Activated CD8-positive, alpha-beta memory T cell treated with anti-CD3 and anti-CD28 coated beads, Interleukin-2, amount 50 U/mL, for 1 hour (primary cell): ENCODE results near the gene PPP2R5C.

Source experiments
- DNase-seq: peaks from one replicate; pipeline ENCODE4 v3.0.0-alpha.2; 2020; ENCODE audit errors: extremely low read depth

The PPP2R5C gene

DNA sequence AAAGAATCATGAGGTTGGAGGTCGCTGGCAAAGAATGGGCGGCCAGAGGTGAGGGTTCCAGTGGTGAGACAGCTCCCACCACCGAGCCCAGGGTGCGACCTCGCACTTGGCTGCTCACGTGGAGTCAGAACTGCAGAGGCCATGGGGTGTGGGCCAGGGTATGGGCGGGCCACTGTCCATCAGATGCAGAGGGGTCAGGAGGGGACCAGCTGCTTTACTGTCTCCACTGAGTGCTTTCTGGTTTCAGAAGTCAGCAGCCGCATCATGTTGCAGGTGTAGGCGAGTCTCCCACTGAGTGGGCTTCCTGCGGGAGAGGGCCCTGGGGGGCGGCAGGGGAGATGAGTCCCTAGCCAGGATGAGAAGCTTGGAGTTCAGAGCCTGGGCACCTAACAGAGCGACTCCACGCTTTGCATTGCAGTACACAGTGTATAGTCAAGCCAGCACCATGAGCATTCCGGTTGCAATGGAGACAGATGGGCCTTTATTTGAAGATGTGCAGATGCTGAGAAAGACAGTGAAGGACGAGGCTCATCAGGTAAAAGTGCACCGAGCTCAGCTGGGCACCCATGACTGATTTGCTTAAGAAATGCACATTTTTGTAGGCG is 156.0 kb downstream of the PPP2R5C start:
- no peak for DNase-seq

DNA sequence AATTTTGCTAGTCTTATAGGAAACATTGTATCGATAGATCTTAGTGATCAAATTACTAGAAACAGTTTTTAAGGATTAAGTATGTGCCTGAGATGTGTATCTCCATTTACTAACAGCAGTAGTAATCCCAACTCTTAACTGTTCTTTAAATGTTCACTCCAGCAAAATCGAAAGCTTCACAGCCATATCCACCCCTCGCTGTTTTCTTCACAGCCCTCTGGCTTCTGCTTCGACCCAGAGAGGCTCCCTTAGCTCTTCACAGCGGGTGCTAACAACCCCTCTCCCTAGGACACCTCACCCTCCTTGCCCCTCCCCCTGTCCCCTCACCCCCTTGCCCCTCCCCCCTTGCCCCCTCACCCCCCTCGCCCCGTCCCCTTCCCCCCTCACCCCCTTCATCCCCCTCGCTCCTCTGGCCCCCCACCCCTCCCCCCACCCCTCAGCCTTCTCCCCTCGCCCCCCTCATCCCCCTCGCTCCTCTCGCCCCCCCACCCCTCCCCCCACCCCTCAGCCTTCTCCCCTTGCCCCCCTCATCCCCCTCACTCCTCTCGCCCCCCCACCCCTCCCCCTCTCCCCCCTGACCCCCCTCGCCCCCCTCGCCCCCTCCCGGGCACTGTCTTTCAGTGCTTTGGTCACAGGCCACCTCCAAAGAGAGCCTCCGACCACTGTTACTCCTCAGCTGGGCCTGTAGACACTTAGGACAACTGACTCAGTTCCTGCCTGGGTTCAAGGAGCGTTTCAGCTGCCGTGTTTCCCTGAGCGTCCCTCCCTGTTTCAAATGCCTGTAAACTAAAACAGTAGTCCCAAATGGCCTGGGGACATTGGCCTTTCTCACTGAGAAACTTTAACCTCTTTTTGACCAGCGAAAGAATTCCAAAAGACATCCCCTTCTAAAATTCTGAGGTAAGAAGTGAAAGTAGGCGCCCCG is 156.8 kb downstream of the PPP2R5C start:
- DNase-seq, result no peak

DNA sequence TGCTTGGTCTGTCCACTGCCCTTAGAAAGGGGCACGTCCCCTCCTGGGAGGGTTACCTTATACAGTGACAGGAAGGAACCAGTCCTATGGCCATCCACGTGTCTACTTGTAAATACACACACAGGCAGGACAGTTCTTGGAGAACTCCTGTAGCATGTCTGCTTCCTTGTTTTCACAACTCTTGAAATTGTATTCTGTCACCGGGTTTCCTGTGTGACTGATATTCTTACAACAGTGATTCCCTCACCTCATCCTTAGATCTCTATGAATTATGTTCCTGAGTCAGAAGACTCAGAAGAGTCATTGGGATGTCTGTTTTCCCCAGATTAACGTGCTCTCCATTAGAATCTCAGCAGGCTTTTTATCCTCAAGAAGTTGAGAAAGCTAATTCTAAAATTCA is 158.8 kb downstream of the PPP2R5C start:
- no peak for DNase-seq

DNA sequence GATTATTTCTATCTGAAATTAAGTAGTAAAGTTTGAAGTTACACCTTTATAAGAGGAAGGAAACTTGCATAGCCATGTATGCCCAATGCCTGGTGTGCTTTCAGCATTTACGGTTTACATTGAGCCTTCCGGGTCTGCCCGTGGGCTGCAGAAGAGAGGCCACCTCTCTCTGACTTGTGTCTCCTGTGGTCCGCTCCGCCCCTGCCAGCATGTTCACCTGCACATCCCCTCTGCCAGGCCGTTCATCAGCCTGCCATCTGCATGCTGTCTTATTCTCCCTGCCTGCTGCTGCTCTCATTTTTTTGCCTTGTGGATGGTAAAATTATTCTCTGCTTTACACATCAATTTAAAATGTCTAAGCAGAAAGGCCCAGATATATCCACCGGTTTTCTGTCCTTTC is 161.4 kb downstream of the PPP2R5C start:
- no peak for DNase-seq

DNA sequence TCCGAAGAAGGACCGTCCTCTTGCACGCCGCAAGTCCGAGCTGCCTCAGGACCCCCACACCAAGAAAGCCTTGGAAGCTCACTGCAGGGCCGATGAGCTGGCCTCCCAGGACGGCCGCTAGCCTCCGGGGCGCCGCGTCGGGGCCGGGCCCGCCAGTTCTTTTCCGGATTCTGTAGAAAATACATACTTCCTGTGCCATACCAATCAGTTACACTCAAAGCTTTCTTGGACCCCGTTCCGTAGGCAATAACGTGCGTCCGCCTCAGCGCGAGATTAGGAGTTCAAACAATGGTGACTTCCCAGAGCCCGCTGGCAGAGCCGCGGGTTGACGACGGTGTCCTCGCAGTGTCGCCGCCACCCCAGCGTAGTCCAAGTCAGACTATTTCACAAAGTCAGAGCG is 163.6 kb downstream of the PPP2R5C start:
- no peak for DNase-seq

DNA sequence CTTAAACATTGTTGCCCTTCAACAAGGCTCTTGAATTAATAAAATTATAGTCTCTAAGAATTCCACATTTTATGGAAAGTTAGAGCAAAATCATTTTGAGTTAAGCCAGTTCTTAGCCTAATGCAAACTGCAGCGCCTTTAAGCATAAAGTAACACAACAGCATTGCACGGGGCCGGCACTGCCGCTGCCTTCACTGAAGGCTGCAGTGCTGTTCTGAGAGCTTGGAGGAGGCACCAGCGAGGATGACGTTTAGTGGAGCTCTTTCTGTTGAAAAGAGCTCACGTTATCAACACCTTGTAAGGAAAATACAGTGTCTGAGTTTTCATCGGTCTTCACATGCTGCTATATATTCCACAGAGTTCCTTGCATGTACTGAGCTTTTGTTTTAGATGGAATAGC is 164.6 kb downstream of the PPP2R5C start:
- no peak for DNase-seq

DNA sequence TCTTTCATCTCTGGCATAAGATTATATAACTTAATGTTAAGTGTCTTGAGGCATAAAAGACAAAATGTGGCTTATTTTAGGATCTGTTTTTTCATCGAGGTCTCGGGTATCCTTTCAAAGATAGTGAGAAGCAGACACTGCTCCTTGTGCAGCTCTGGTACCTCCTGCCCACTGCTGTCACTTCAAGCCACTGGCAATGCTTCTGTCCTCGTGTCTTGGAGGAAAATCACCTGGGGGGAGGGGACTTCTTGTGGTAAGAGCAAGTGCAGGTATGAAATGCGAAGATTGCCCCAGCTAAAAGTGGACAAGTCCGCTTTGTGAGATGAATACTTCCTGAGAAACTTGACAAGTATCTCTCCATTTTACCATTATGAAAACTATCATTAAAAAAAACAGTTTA is 165.1 kb downstream of the PPP2R5C start:
- DNase-seq, result no peak

DNA sequence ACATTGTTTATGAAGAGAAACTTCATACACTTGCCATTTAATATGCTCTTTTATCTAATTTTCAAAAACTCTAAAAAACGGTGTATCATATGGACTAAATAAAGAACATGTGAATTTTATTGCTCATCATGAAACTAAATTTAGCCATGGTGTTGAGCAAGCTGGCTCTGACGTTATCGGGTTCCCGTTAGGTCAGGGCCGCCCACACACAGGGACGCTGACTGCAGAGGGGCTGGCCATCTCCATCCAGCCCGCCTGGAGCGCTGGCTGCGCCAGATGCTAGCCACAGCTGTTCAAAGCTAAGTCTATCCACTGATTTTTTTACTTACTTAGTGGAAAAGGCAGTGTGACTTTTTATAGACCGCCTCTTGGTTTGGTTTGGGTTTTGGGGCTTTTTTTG is 166.3 kb downstream of the PPP2R5C start:
- DNase-seq, result no peak

DNA sequence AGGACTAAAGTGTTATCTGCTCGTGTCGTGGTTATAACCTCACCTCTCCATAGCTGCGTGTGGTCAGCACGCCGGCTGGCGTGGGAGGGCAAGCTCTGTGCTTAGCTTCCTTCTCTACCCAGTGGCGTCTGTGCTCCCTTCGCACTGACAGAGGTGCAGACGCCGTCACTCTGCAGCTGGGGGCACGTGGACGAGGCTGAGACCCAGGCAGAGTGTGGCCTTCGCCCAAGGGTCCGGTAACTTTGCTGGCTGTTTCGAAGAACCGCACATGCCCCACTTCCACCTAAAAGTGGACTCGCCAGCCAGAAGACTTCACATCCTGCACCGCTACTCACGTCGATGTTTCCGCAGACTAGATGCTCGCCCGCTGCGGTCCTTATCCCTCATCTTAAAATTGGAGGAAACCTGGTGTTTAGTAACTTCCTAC is 166.9 kb downstream of the PPP2R5C start:
- DNase-seq, result no peak

DNA sequence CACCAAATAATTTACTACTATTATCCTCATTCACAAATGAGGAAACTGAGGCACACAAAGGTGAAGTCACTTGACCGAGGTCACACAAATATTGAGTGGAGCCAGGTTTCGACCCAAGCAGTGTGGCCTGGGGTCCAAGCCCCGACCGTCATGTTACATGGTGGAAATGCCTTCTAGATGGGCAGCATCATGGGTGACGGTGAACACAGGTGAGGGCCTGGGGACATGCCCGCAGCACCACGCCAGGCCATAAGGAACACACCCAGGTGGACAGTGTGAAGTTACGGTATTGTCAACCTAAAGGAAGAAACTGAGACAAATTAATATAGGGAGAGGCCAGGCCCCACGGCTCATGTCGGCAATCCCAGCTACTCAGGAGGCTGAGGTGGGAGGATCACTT is 167.6 kb downstream of the PPP2R5C start:
- no peak for DNase-seq

DNA sequence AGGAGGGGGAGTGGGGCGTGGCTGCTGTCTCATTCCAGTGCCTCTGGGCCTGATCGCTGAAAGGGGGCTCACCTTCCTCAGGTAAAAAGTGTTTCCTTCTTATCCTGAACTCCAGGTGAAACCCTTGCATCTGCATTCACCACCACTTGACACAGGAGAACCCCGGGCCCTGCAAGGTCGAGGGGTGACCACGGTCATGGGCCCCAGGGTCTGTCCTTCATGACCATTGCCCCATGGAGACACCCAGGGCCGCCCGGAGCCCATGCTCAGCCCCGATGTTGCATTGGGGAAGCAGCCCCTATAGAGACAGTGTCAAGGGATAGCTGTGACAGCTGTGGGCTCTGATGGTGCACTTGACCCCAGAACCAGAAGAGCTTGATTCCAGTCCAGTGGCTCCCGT is 168.4 kb downstream of the PPP2R5C start:
- DNase-seq, result no peak

DNA sequence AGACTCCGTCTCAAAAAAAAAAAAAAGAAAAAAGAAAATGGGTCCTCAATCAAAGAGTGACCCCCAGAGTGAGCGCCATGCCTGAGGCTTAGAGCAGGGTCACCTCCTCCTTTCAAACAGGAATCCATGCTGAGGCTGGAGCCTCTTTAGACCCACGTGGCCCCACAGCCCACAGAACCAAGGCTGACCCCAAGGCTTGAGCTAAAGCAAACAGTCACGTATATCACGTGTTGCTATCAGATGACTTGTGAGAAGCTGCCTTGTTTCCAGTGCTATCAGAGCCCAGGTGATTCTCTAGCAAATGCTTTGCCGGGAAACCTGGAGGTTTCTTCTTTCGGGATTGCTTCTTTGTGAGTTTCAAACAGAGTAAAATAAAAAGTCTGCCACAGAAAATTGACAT is 171.2 kb downstream of the PPP2R5C start:
- no peak for DNase-seq

DNA sequence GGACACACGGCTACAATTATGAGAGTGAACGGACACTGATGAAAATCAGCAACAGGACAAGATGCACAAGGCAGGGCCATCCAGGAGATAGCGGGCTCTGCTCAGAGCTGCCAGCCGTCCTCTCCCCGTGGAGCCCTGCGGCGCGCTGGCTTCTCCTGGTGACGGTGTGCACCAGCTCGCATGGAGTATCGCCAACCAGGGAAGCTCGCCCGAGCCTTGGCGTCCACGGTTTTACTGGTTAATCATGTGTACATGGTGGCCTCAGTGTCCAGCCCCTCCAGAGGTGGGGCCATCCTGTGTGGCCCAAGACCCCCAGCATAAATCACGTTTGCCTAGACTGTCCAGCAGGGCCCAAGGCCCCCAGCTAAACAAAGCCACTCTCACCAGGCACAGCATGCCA is 171.7 kb downstream of the PPP2R5C start:
- no peak for DNase-seq

DNA sequence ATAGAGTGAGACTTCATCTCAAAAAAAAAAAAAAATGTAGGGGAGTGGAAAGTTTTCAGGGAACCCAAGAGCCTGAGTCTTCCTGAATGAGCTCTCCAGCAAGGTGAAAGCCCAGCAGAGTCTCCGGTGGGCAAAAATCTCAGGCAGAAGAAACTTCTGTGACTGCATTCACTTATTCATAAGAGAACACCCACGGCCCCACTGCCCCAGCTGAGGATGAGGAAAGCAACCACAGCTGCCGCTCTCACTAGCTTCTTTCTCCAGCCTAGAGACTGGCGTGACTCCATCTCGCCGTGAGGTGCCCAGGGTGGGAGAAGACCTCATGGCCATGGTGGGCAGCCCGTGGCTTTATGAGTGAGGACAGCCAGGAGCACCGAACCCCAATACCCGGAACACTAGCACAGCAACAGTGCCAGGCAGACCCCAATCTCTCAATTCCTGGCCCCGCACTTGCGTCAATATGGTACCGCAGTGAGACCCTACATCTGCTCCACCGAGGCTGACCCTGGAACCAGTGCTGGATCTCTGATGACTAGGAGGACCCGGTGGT is 173.2 kb downstream of the PPP2R5C start:
- no peak for DNase-seq

DNA sequence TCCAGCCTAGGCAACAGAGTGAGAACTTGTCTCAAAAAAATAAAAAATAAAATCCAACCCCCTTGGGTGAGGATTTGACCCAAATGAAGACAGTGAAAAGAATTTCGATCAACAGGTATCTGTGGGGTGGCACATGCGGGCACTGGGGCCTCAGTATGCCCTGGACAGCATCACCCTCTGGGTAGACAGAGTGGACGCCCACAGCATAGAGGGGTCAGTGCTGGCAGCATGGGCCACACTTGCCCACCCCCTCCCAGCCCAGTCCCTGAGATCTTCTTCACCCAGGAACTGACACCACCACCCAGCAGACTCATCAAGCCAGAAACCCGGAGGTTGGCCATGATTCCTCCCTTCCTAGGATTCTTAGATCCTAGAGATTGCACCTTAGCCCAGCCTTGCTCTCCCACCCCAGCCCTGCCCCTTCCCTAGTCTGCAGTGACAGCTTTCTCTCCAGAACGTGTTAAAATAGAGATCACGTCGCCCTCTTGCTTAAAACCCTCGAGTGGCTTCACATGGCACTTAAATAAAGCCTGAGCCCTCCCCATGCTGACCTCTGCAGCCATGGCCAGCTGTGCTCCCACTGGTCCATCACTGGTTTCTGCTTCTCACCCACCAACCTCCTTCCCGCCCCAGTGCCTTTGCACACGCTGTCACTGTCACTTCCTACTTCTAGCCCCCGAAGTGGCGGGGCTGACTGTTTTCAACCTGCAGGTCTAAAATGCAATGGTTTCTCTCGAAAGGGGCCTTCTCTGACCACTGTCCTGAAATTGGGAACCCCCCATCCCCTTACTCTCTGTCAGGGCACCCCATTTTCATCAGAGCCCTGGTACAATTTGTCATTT is 176.6 kb downstream of the PPP2R5C start:
- DNase-seq, result no peak

DNA sequence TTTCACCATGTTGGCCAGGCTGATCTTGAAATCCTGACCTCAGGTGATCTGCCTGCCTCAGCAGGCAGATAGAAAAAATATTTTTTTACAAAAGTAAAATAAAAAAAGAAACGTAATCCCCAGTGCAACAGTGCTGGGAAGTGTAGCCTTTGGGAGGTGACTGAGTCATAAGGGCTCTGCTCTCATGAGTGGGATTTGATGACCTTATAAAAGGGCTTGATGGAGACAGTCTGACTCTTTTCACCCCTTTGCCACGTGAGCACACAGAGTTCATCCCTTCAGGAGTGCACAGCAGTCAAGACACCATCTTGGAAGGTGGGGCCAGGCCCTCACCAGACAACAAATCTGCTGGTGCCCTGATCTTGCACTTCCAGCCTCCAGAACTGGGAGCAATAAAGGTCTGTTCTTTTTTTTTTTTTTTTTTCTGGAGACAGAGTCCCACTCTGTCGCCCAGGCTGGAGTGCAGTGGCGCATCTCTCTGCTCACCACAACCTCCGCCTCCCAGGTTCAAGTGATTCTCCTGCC is 178.2 kb downstream of the PPP2R5C start:
- DNase-seq, result no peak

DNA sequence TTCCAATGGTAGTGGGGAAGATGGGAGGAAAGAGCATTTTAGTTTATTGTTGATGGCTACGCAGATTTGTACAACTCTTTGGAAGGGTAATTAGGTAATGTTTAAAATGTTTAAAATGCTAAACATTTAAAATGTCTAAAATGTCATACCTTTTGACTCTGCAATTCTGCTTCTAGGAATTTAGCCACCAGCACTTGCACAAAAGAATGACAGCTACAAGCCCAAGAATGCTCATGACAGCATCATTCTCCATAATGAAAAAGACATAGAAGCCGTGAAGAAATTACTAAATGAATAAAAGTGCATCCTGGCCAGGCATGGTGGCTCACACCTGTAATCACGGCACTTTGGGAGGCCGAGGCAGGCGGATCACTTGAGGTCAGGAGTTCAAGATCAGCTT is 182.9 kb downstream of the PPP2R5C start:
- no peak for DNase-seq

DNA sequence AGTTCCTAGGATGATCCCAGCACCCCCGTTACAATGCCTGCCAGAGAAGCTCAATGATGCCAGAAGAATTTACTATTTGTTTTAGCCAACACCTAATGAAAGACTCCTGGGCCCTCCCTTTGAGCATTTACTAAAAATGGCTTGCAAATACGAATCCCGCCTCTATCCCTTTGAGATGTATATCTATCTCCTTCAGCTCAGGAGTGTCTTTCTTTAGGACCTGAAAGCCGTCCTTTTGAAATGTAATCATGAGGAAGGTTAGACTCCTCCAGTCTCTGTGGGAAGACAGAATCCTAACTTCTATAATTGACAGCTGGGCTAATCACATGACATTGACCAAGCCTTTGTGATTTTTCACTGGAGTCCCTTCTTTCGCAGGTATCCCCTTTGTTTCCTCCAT is 183.7 kb downstream of the PPP2R5C start:
- no peak for DNase-seq

DNA sequence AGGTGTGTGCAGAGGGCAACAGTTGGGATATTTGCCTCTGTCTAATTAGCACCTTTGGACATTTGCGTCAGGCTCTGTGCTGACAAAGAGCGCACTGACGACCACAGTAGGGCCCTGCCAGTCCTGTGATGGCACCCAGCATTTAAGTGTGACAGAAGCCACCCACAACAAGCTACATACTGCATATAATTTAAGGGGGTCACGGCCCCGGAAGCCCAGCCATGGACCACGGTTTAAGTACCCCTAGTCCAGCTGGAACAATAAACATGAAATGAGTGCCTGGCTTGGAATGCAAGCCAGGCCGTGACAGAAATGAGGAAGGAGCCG is 186.0 kb downstream of the PPP2R5C start:
- DNase-seq, result no peak

DNA sequence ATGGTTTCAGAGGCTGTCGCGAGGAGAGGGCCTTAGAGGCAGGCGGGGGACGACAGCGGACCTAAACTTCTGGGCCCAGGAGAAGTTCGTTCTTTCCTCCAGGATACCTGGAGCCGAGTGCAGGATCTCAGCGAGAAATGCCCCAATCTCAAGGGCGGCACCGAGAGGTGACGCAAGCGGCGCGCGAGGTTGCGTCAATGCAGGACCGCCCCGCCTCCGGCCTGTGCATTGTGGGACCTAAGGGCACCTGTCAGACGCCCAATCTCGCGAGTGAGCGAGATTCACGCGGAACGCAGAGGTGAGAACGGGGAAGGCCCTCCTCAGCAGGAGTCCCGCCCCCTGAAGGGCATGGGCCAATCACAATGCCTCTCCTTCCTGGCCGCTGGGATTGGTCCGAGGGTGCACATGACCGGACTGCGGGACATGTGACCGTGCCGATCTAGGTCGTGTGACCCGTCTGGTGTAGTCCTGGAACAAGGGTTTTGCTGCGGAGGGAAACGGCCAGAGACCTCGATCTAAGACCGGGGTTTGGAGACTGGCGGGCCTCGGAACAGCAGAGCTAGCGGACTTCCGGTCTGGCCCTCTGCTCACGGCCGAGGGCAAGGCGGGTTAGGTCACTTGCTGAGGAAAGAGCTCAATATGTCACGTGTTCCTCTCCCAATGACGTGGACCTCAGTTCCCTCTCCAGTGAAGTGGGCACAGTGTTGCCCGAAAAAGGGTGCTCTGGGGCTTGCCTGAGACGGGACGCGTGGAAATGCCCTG is 186.6 kb downstream of the PPP2R5C start:
- DNase-seq, result peak; percentile 98

DNA sequence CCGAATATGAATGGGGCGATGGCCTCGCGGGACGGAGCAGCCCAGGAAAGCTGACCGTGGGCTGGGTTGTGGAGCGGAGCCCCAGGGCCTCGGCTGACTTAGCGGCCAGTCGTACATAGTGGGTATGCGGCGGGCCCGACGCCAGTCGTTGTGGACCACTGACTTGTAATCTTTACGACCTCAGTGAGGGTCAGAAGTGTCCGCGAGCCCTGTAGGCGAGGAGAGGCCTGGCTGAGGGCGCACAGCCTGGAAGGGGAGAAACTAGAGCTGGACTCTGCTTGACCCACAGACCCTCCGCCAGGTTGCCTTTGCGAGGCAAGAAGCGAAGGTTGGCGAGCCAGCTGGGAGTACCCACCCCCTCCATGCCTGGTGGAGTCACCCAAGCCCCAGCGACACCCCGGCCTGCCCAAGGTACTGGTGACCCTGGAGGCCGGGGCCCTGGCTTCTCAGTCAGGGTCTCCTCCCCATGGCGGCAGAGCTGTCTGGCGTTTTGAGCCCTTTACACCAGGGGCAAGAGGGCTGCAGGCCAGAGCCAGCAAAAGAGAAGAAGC is 187.2 kb downstream of the PPP2R5C start:
- no peak for DNase-seq
